GM12878 (cell line): ENCODE data around the gene NKAIN2.

Source experiments
- CTCF ChIP-seq, 3 experiments: IDR thresholded peaks in 2 of 3; conservative IDR thresholded peaks in 1 of 3; 2 replicates each; pipeline ENCODE4 v1.5.1; 2011; ENCODE audit warnings: low read depth in 3 of 3, low read length in 3 of 3, mild to moderate bottlenecking in 3 of 3, control low read depth in 2 of 3, moderate library complexity in 2 of 3, inconsistent platforms in 1 of 3, mixed read lengths in 1 of 3; ENCODE audit not compliant: control insufficient read depth in 2 of 3, insufficient read depth in 1 of 3; ENCODE audit errors: extremely low read depth in 1 of 3
- EZH2 ChIP-seq: IDR thresholded peaks from 2 replicates; pipeline ENCODE4 v1.6.1; 2012; ENCODE audit warnings: low read depth, mild to moderate bottlenecking, control low read depth, inconsistent platforms, low read length, borderline replicate concordance; ENCODE audit not compliant: control insufficient read depth
- MTA3 ChIP-seq: IDR thresholded peaks from 2 replicates; pipeline ENCODE4 v1.6.1; 2012; ENCODE audit warnings: low read length, inconsistent platforms, borderline replicate concordance
- NBN ChIP-seq: fragments of 450-650 bp; IDR thresholded peaks from 2 replicates; pipeline ENCODE4 v1.6.1; 2016
- RB1 ChIP-seq: fragments of 450-650 bp; formaldehyde crosslinking; IDR thresholded peaks from 2 replicates; pipeline ENCODE4 v1.6.1; 2017; ENCODE audit warnings: mild to moderate bottlenecking, borderline replicate concordance
- SMC3 ChIP-seq: IDR thresholded peaks from 2 replicates; pipeline ENCODE4 v1.6.1; 2011; ENCODE audit warnings: low read length, improper control_type of control experiment, borderline replicate concordance
- TARDBP ChIP-seq: IDR thresholded peaks from 2 replicates; pipeline ENCODE4 v1.6.1; 2016; ENCODE audit warnings: borderline replicate concordance
- ZBED1 ChIP-seq: IDR thresholded peaks from 2 replicates; pipeline ENCODE4 v1.6.1; 2016; ENCODE audit warnings: borderline replicate concordance
- ZNF274 ChIP-seq: IDR thresholded peaks from one replicate; pipeline ENCODE4 v1.8.0; 2011; ENCODE audit not compliant: insufficient read length, insufficient read depth

GRCh38 chr6:123902738-123903313, 99.2 kb downstream of the NKAIN2 start:
- no peak for TF ChIP-seq RB1
- TF ChIP-seq MTA3 = no peak
- TF ChIP-seq CTCF (IDR thresholded peaks at IDR 0.05 in 2 of 3, conservative IDR thresholded peaks at IDR 0.05 in 1 of 3; ENCODE audit: control insufficient read depth in 2 of 3, extremely low read depth in 1 of 3, insufficient read depth in 1 of 3, low read depth in 3 of 3, low read length in 3 of 3) = no peak
- no peak for TF ChIP-seq ZNF274
- TF ChIP-seq TARDBP = no peak
- TF ChIP-seq NBN = no peak
- TF ChIP-seq SMC3 = no peak
- TF ChIP-seq ZBED1 = no peak
- no peak for TF ChIP-seq EZH2
